Pancreas (tissue), 10 donors: Measurements from ENCODE around the gene SRGAP2C. TPM values are rescaled to one million over a fixed set of nuclear protein-coding genes. Genes with fewer than 3 reads are reported as not detected.
A peak's percentile ranks its signal among the peaks of the same experiment; 100 is the strongest.
"Not testable (repeated sequence)": the region's sequence is repeated elsewhere in the genome, so short reads cannot be mapped to it uniquely, and the experiment has no call there.

Source experiments
- ATAC-seq, 4 donors: fragments of 200-7000 bp; cut with Tn5 transposase; one replicate each; pipeline versions ENCODE4 v1.8.0 to v1.9.1; 2020; ENCODE audit warnings: mild to moderate bottlenecking in 4 of 4, moderate library complexity in 4 of 4
- DNase-seq, 6 donors: peaks; one replicate each; pipeline ENCODE4 v3.0.0-alpha.2; 2020
- FAIRE-seq: peaks from 2 replicates; lab custom pipeline; 2012; peaks lifted over from hg19 to GRCh38; lab: Jason Lieb, UNC
- H3K27ac ChIP-seq, 4 donors: fragments of 200-600 bp; sonication (generic); 1 replicate in 3 of 4; 2 replicates in 1 of 4; pipeline versions ENCODE4 v1.5.0 to v1.8.0; 2020
- H3K27me3 ChIP-seq, 4 donors: fragments of 200-600 bp; one replicate each; pipeline ENCODE4 v1.8.0; 2021
- H3K36me3 ChIP-seq, 3 donors: fragments of 200-600 bp; sonication (generic) in 1 of 3; one replicate each; pipeline versions ENCODE4 v1.5.0 to v1.8.0; 2020 to 2021
- H3K4me1 ChIP-seq, 3 donors: fragments of 200-600 bp; one replicate each; pipeline ENCODE4 v1.8.0; 2021
- H3K4me3 ChIP-seq, 4 donors: fragments of 200-600 bp; sonication (generic) in 2 of 4; one replicate each; pipeline versions ENCODE4 v1.5.0 to v1.8.0; 2020 to 2021
- H3K9me3 ChIP-seq, 4 donors: fragments of 200-600 bp; one replicate each; pipeline ENCODE4 v1.8.0; 2021
- WGBS, 2 donors: extraction: QIAGEN DNeasy Blood & Tissue Kit; methylation state at CpG; one replicate each; pipeline ENCODE4 v1.1.7; 2013; 5-methylcytosine and 5-hydroxymethylcytosine counted together
- intact Hi-C, 3 donors: fragments of 100-400 bp; cut with DNase I; formaldehyde crosslinking; loops; one replicate each; pipeline versions ENCODE4 v1.11.1 to v1.14.2; 2022
- polyA plus RNA-seq, 2 donors: library from polyadenylated mRNA; stranded (reverse); fragments of 200-250 nt; gene quantifications; one replicate each; pipeline ENCODE4 v1.2.3, GENCODE V29; 2013
- total RNA-seq, 6 donors: library from RNA; stranded (reverse); fragmentation: NEBNext Ultra II Directional in 4 of 6; extraction: Animal tissue kit (Norgen Biotek cat#: 25700) in 4 of 6; gene quantifications; one replicate each; pipeline versions ENCODE4 v1.2.1 to v1.2.4, GENCODE V29; 2021 to 2023
- donor health status: healthy with polysubstance abuse.
- donor health status: DM: no; HTN: no; CAD: no; lungs with moderate emphysema.
- donor health status: DM: no; HTN: no; CAD: no.
- donor health status: control.
- donor health status: control.
- donor health status: Bipolar disorder and iron deficiency.
- donor health status: DM: yes; HTN: yes; CAD: no.
- donor health status: DM: no; HTN: no; CAD: no.
- donor health status: DM: no; HTN: no; CAD: no.
- donor health status: DM: yes; HTN: yes; CAD: no.

SRGAP2C gene
- total and polyA plus RNA-seq, 8 donors = 2.2 to 12.4 (median 4.8) TPM

- no CpG with 5 or more reads among the region's 1 CpG for WGBS, 2 donors
- H3K27me3 ChIP-seq, intact Hi-C loops, H3K4me1 ChIP-seq, FAIRE-seq, DNase-seq, H3K27ac ChIP-seq, ATAC-seq, H3K36me3 ChIP-seq, H3K9me3 ChIP-seq, H3K4me3 ChIP-seq: not testable (repeated sequence)
Measured at GRCh38 chr1:121360531-121360930, 175.8 kb downstream of the SRGAP2C start.

GRCh38 chr1:121361451-121362233 lies 176.9 kb downstream of the SRGAP2C start:
- DNase-seq, FAIRE-seq, H3K9me3 ChIP-seq, H3K36me3 ChIP-seq, H3K4me3 ChIP-seq, H3K4me1 ChIP-seq, H3K27me3 ChIP-seq, intact Hi-C loops, H3K27ac ChIP-seq: not testable (repeated sequence)
- peak in 3 of 4 donors; percentile 64 to 82 (median 81) for ATAC-seq
- 71 to 78% methylated on average over 1 of the region's 7 CpGs for whole genome bisulfite sequencing, 2 donors

GRCh38 chr1:121362234-121362883 lies 177.6 kb downstream of the SRGAP2C start:
- ATAC-seq = peak in 3 of 4 donors; percentile 51 to 83 (median 76)
- H3K36me3 ChIP-seq, FAIRE-seq, H3K27me3 ChIP-seq, H3K4me3 ChIP-seq, H3K4me1 ChIP-seq, DNase-seq, intact Hi-C loops, H3K27ac ChIP-seq, H3K9me3 ChIP-seq: not testable (repeated sequence)
- WGBS, 2 donors = 61 to 64% methylated on average over 3 of the region's 4 CpGs

- H3K4me1 ChIP-seq, H3K27ac ChIP-seq, FAIRE-seq, H3K27me3 ChIP-seq, H3K4me3 ChIP-seq, DNase-seq, intact Hi-C loops, ATAC-seq, H3K36me3 ChIP-seq, H3K9me3 ChIP-seq: not testable (repeated sequence)
- 89% methylated on average over 3 of the region's 6 CpGs; no CpG with 5 or more reads in 1 of the 2 donors for whole genome bisulfite sequencing, 2 donors
Measured at GRCh38 chr1:121365316-121365715, 180.5 kb downstream of the SRGAP2C start.

- H3K9me3 ChIP-seq, FAIRE-seq, DNase-seq, H3K27ac ChIP-seq, H3K36me3 ChIP-seq, ATAC-seq, H3K27me3 ChIP-seq, H3K4me1 ChIP-seq, H3K4me3 ChIP-seq, intact Hi-C loops: not testable (repeated sequence)
- 88 to 93% methylated on average over 3 to 6 of the region's 6 CpGs for WGBS, 2 donors
Measured at GRCh38 chr1:121365723-121366122, 180.9 kb downstream of the SRGAP2C start.

- H3K4me3 ChIP-seq, H3K4me1 ChIP-seq, FAIRE-seq, H3K27me3 ChIP-seq, H3K27ac ChIP-seq, H3K36me3 ChIP-seq, intact Hi-C loops, H3K9me3 ChIP-seq, DNase-seq, ATAC-seq: not testable (repeated sequence)
- WGBS, 2 donors = 33 to 60% methylated on average over 1 of the region's 3 CpGs
Measured at GRCh38 chr1:121366171-121366570, 181.4 kb downstream of the SRGAP2C start.

GRCh38 chr1:121368910-121369309 lies 184.1 kb downstream of the SRGAP2C start:
- ATAC-seq = peak in 2 of 4 donors; percentile 43 to 59
- FAIRE-seq = not testable (repeated sequence)

GRCh38 chr1:121369959-121370358 lies 185.2 kb downstream of the SRGAP2C start:
- intact Hi-C loops, DNase-seq, H3K9me3 ChIP-seq, H3K4me3 ChIP-seq, H3K4me1 ChIP-seq, H3K27ac ChIP-seq, FAIRE-seq, ATAC-seq, H3K36me3 ChIP-seq, H3K27me3 ChIP-seq: not testable (repeated sequence)
- 91% methylated on average over 2 of the region's 2 CpGs; no CpG with 5 or more reads in 1 of the 2 donors for WGBS, 2 donors

More at GRCh38 chr1:121368910-121369309, 184.1 kb downstream of the SRGAP2C start:
- H3K27ac ChIP-seq, H3K36me3 ChIP-seq, H3K4me3 ChIP-seq, H3K4me1 ChIP-seq, H3K9me3 ChIP-seq, DNase-seq, H3K27me3 ChIP-seq, intact Hi-C loops: not testable (repeated sequence)
- no CpG with 5 or more reads among the region's 5 CpGs for WGBS, 2 donors

GRCh38 chr1:121374851-121375367 lies 190.1 kb downstream of the SRGAP2C start:
- DNase-seq, H3K9me3 ChIP-seq, H3K36me3 ChIP-seq, H3K4me3 ChIP-seq, FAIRE-seq, H3K27me3 ChIP-seq, H3K27ac ChIP-seq, H3K4me1 ChIP-seq, intact Hi-C loops, ATAC-seq: not testable (repeated sequence)
- 85 to 100% methylated on average over 2 of the region's 3 CpGs for whole genome bisulfite sequencing, 2 donors

GRCh38 chr1:121376986-121377385 lies 192.2 kb downstream of the SRGAP2C start:
- FAIRE-seq, DNase-seq, ATAC-seq, H3K4me1 ChIP-seq, H3K4me3 ChIP-seq, H3K36me3 ChIP-seq, H3K27ac ChIP-seq, H3K27me3 ChIP-seq, H3K9me3 ChIP-seq, intact Hi-C loops: not testable (repeated sequence)
- 83 to 93% methylated on average over 2 to 7 of the region's 7 CpGs for WGBS, 2 donors

GRCh38 chr1:121378757-121379156 lies 194.0 kb downstream of the SRGAP2C start:
- H3K27me3 ChIP-seq, H3K4me1 ChIP-seq, H3K36me3 ChIP-seq, H3K9me3 ChIP-seq, DNase-seq, FAIRE-seq, H3K27ac ChIP-seq, H3K4me3 ChIP-seq, ATAC-seq, intact Hi-C loops: not testable (repeated sequence)
- WGBS, 2 donors = 77 to 91% methylated on average over 5 of the region's 5 CpGs

- H3K27me3 ChIP-seq, H3K27ac ChIP-seq, DNase-seq, FAIRE-seq, H3K36me3 ChIP-seq, H3K9me3 ChIP-seq, H3K4me3 ChIP-seq, H3K4me1 ChIP-seq, intact Hi-C loops: not testable (repeated sequence)
- ATAC-seq = peak; percentile 35 to 64 (median 60)
- 84 to 91% methylated on average over 2 to 3 of the region's 4 CpGs for WGBS, 2 donors
Measured at GRCh38 chr1:121384754-121385153, 200.0 kb downstream of the SRGAP2C start.
